Kidney (tissue), 14 donors: Measurements from ENCODE around the gene CES3. TPM values are rescaled to one million over a fixed set of nuclear protein-coding genes. Genes with fewer than 3 reads are reported as not detected.

Experiments
- DNase-seq, 5 donors: peaks; one replicate each; pipeline ENCODE4 v3.0.0-alpha.2; 2013 to 2020
- FAIRE-seq: peaks from 2 replicates; lab custom pipeline; 2012; peaks lifted over from hg19 to GRCh38; lab: Jason Lieb, UNC
- H3K27ac ChIP-seq, 2 donors: one replicate each; pipeline ENCODE4 v1.7.0; 2013; ENCODE audit warnings: low read depth in 2 of 2, low read length in 2 of 2, inconsistent platforms in 1 of 2
- H3K27me3 ChIP-seq: one replicate; pipeline ENCODE4 v1.7.1; 2013; ENCODE audit warnings: low read length, inconsistent platforms; ENCODE audit not compliant: control insufficient read depth, insufficient read depth
- H3K36me3 ChIP-seq, 3 donors: one replicate each; pipeline versions ENCODE4 v1.7.0 to v1.7.1; 2013; ENCODE audit warnings: low read length in 3 of 3, control low read depth in 1 of 3, inconsistent platforms in 1 of 3; ENCODE audit not compliant: insufficient read depth in 3 of 3, control insufficient read depth in 2 of 3
- H3K4me1 ChIP-seq, 3 donors: one replicate each; pipeline versions ENCODE4 v1.7.0 to v1.7.1; 2013; ENCODE audit warnings: low read length in 3 of 3, inconsistent platforms in 1 of 3, low read depth in 1 of 3; ENCODE audit not compliant: control insufficient read depth in 2 of 3, insufficient read depth in 2 of 3
- H3K4me3 ChIP-seq, 3 donors: one replicate each; pipeline versions ENCODE4 v1.7.0 to v1.8.1; 2013; ENCODE audit warnings: low read length in 3 of 3, control low read depth in 1 of 3, inconsistent platforms in 1 of 3
- H3K9ac ChIP-seq, 3 donors: one replicate each; pipeline versions ENCODE4 v1.7.0 to v1.7.1; 2013; ENCODE audit warnings: low read length in 3 of 3, control low read depth in 1 of 3, inconsistent platforms in 1 of 3
- H3K9me3 ChIP-seq, 3 donors: one replicate each; pipeline versions ENCODE4 v1.7.0 to v1.7.1; 2013; ENCODE audit warnings: low read length in 3 of 3, control low read depth in 1 of 3, inconsistent platforms in 1 of 3; ENCODE audit not compliant: control insufficient read depth in 2 of 3, insufficient read depth in 1 of 3
- CTCF ChIP-seq: IDR thresholded peaks from 3 replicates; pipeline ENCODE4 v1.5.1; 2012; ENCODE audit warnings: mild to moderate bottlenecking, moderate library complexity, borderline replicate concordance; ENCODE audit not compliant: insufficient read depth; ENCODE audit errors: extremely low read depth
- intact Hi-C: fragments of 100-400 bp; cut with DNase I; formaldehyde crosslinking; loops from one replicate; pipeline ENCODE4 v1.11.1; 2022
- polyA plus RNA-seq: library from polyadenylated mRNA; stranded (reverse); fragments of 350-450 nt; fragmentation: Illumina TruSeq; extraction: RNeasy Lipid Tissue Mini Kit (QIAGEN cat#74804); gene quantifications from one replicate; pipeline ENCODE4 v1.2.3, GENCODE V29; 2014; ENCODE audit warnings: low read depth, low replicate concordance; ENCODE audit not compliant: insufficient read depth
- total RNA-seq: library from RNA; stranded (reverse); fragmentation: NEBNext Ultra II Directional; extraction: Animal tissue kit (Norgen Biotek cat#: 25700); gene quantifications from one replicate; pipeline ENCODE4 v1.2.1, GENCODE V29; 2021
- donor health status: control.
- donor health status: control.
- donor health status: control.
- donor health status: control.
- donor health status: control.
- donor health status: DM: yes; HTN: yes; CAD: no.
- donor health status: Normal renal cell carcinoma (clear cell type).

Gene CES3
- total and polyA plus RNA-seq, 2 donors from 2014 or later = 2.1 to 7.8 TPM

GRCh38 chr16:67013823-67014633 is 53.0 kb downstream of the CES3 start:
- Histone ChIP-seq H3K36me3 (no peaks in the 10 kb centered on the region), H3K27me3 (no peaks in the 10 kb centered on the region), H3K9me3 (no peaks in the 10 kb centered on the region), H3K4me1 (peaks cover 0 to 8% (median 0%) of the 10 kb centered on the region in 3 donors), H3K27ac (no peak overlapping the region), H3K4me3 (peak overlapping the region; percentile 20 to 48 (median 44)), H3K9ac (peak overlapping the region in 1 of 3 donors; percentile 67)
- FAIRE-seq (no peak), DNase-seq (peak; percentile 91 to 96 (median 93))
- intact Hi-C loops = no loop called here
- TF ChIP-seq CTCF = peak; percentile 12

- Histone ChIP-seq H3K4me3 (peak overlapping the region; percentile 20 to 48 (median 44)), H3K9ac (peak overlapping the region in 1 of 3 donors; percentile 67), H3K27me3 (no peaks in the 10 kb centered on the region), H3K36me3 (no peaks in the 10 kb centered on the region), H3K4me1 (peaks cover 0 to 8% (median 0%) of the 10 kb centered on the region in 3 donors), H3K27ac (no peak overlapping the region), H3K9me3 (no peaks in the 10 kb centered on the region)
- DNase-seq (peak in 3 of 5 donors; percentile 19 to 58 (median 49)), FAIRE-seq (no peak)
- no peak for TF ChIP-seq CTCF
- intact Hi-C loops = no loop called here
These were observed 53.7 kb downstream of the CES3 start for GRCh38 chr16:67014634-67015312.

- FAIRE-seq (no peak), DNase-seq (peak in 3 of 5 donors; percentile 24 to 32 (median 31))
- intact Hi-C loops = no loop called here
- Histone ChIP-seq H3K9me3 (no peaks in the 10 kb centered on the region), H3K4me3 (no peak overlapping the region), H3K27me3 (no peaks in the 10 kb centered on the region), H3K36me3 (no peaks in the 10 kb centered on the region), H3K27ac (no peak overlapping the region), H3K9ac (no peak overlapping the region), H3K4me1 (peaks cover 0 to 8% (median 0%) of the 10 kb centered on the region in 3 donors)
- no peak for TF ChIP-seq CTCF
These were observed 54.3 kb downstream of the CES3 start for GRCh38 chr16:67015313-67015731.
